ENCODE data around the gene SLC16A7.

DNA sequence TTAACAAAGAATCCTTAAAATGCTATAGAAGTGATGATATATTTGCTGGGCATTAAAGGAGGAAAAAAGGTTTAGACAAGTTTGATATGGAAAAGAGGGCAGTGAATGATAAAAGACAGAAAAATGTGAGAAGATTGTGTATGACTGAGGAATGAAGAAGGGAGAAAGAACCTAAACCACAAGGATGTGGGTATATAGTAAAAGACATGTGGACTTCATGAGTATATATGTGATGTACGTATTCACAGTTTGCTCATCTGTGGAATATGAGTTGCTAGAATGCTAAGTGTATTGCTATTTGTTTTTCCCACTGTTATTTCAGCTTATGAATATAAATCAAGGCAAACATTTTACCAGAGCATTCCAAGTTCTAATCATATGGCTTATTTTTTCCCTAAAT lies 2.1 kb upstream of the SLC16A7 start:
- TF ChIP-seq POLR2A (IDR thresholded peaks at IDR 0.05; ENCODE audit: low read depth, low read length) (no peak), TAF1 (IDR thresholded peaks at IDR 0.05; ENCODE audit: borderline replicate concordance, low read depth, low read length) (no peak), POLR2AphosphoS5 (IDR thresholded peaks at IDR 0.05; ENCODE audit: low read depth, low read length) (no peak)

Data from GM12892 (cell line).